ENCODE data around the gene SNTA1.
"Not testable (repeated sequence)": the region's sequence is repeated elsewhere in the genome, so short reads cannot be mapped to it uniquely, and the experiment has no call there.

Gene SNTA1

DNA sequence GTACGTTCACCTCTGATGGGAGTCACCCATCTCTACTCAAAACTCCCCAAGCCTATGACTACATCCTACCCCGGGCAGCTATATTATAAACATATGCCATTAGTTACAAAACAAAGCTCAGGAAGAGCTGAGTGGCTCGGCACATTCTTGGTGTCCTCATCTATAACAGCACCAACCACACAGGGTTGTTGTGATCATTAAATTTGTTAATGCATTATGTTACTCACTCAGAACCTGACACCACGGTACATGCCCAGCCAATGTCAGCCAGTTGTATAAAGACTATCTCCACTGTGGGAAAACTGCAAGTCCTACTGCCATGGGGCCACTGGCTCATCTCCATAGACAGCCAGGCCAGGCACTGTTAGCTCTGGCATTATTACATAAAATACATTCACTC lies 50.0 kb downstream of the SNTA1 start:
- no peak for DNase-seq (ENCODE audit: low spot score)

DNA sequence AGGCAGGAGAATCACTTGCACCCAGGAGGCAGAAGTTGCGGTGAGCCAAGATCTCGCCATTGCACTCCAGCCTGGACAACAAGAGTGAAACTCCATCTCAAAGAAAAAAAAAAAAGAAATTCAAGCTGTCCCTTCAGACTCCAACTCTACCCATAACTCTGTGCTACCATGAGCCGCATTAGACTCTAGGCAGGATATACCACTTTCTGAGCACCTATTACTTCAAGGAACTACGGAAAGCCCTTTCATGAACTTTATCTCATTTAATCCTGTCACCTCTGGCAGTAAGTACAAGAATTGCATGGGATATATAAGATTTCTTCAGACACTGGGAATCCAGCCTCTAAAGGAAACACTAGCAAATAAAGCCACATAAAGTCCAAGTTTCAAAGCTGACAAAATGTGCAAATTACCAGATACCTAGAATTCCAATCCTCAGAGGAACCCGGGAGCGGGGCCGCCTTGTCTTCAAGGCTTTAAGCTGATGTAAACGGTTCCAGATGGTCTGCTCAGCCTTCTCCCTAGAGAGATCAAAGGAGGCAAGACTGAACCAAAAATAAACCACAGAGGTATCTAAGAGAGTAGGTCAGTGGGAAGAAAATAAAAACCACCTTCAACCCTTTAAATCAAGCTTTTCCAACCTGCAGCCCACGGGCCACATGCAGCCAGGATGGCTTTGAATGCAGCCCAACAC lies 51.7 kb downstream of the SNTA1 start:
- DNase-seq (ENCODE audit: low spot score) = peak; percentile 61

DNA sequence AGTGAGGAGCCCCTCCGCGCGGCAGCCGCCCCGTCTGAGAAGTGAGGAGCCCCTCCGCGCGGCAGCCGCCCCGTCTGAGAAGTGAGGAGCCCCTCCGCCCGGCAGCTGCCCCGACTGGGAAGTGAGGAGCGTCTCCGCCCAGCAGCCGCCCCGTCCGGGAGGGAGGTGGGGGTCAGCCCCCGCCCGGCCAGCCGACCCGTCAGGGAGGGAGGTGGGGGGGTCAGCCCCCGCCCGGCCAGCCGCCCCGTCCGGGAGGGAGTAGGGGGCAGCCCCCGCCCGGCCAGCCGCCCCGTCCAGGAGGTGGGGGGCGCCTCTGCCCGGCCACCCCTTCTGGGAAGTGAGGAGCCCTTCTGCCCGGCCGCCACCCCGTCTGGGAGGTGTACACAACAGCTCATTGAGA lies 54.2 kb downstream of the SNTA1 start:
- DNase-seq (ENCODE audit: low spot score) = not testable (repeated sequence)

- DNase-seq (ENCODE audit: low spot score) = no peak
These were observed 55.3 kb downstream of the SNTA1 start for GRCh38 chr20:33388268-33388667.

DNA sequence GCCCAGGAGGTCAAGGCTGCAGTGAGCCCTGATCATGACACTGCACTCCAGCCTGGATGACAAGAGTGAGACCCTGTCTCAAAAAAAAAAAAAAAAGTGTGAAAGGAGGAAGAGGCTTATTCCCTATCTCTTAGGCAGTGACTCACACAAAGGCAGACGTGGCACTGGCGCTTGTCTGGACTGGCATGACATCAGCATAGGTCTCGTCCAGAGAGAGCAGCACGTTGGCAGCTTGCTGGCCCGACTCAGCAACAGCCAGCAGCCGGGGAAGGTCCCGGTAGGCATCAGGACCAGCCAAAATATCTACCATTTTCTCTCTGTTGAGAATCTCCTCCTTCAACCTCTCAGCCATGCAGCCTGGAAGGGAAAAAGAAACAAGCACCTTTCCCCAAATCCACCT lies 56.4 kb downstream of the SNTA1 start:
- DNase-seq (ENCODE audit: low spot score) = no peak

DNA sequence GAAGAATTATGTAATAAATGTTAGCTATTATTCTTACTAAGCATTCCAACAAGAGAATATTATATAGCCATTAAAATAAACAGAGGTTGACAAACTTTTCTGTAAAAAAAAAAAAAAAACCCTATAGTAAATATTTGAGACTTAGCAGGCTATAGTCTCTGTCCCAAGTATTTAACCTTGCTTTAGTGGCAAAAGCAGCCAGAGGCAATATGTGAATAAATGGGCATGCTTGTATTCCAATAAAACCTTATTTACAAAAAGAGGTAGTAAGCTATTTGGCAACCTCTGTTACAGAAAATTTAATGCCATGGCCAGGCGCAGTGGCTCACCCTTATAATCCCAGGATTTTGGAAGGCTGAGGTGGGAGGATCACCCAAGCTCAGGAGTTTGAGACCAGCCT lies 56.9 kb downstream of the SNTA1 start:
- no peak for DNase-seq (ENCODE audit: low spot score)

DNA sequence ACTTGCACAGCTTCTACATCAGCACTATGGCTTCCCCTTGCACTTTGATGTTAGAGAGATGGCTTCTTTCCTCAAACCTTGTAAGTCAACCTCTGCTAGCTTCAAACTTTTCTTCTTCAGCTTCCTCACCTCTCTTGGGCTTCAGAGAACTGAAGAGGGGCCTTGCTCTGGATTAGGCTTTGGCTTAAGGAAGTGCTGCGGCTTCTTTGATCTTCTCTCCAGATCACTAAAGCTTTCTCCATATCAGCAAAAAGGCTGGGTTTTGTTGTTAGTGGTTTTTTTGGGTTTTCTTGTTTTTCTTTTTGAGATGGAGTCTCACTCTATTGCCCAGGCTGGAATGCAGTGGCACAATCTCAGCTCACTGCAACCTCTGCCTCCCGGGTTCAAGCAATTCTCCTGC lies 66.2 kb downstream of the SNTA1 start:
- DNase-seq (ENCODE audit: low spot score) = no peak

DNA sequence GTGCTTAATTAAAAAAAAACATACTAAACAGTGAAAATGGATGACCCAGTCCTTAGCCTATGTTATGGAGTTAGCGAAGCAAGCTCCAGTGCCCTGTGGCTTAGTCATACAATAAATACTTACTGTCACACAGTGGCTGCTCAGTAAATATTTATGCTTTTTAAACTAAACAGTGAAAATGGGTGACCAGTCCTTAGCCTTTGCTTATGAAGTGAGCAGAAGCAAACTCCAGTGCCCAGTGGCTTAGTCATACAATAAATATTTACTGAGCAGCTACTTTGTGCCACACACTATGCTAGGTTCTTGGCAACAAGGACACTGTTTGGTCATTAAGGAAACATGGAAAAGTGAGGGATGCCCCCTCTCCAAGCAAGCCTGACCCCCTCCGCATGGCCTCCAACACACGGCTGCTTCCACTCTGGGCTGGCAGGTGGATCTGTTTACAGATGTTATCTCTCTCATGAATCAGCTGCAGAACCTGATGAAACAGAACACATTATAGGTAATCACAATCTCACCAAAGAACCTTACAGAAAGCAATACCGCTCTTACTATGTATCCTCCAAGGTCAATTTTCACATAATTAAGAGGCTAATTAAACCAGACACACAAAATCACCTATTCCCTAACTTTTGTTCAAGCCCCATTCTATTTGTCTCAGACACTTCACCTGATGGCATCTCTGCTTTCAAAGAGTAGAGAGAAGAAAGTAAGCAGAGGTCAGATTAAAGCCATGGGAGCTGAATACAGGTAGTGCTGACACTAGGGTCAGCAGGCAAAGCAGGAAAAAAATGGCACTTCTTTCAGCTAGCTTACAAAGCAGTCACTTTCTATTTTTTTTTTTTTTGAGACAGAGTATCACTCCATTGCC lies 69.6 kb downstream of the SNTA1 start:
- DNase-seq (ENCODE audit: low spot score) = peak; percentile 87

GRCh38 chr20:33372993-33373441 lies 70.5 kb downstream of the SNTA1 start:
- no peak for DNase-seq (ENCODE audit: low spot score)

DNA sequence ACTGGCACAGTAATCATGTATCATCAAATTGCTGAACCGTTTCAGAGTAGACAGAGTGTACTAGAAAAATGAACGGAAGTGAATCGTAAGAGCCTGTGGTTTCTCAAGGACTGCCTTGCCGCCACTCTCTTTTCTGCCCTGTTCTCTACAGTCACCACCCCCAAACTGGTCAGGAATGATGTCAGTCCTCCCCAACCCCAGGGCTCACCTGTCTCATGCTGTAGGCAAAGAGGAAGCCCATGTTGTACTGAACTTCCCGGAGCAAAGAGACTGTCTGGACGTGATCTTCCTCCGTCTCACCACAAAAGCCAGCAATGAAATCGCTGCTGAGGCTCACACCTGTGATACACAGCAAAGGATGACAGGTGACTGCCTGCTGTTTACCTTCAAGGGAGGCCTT lies 73.3 kb downstream of the SNTA1 start:
- no peak for DNase-seq (ENCODE audit: low spot score)

- DNase-seq (ENCODE audit: low spot score) = no peak
These were observed 80.7 kb downstream of the SNTA1 start for GRCh38 chr20:33362898-33363297.

DNA sequence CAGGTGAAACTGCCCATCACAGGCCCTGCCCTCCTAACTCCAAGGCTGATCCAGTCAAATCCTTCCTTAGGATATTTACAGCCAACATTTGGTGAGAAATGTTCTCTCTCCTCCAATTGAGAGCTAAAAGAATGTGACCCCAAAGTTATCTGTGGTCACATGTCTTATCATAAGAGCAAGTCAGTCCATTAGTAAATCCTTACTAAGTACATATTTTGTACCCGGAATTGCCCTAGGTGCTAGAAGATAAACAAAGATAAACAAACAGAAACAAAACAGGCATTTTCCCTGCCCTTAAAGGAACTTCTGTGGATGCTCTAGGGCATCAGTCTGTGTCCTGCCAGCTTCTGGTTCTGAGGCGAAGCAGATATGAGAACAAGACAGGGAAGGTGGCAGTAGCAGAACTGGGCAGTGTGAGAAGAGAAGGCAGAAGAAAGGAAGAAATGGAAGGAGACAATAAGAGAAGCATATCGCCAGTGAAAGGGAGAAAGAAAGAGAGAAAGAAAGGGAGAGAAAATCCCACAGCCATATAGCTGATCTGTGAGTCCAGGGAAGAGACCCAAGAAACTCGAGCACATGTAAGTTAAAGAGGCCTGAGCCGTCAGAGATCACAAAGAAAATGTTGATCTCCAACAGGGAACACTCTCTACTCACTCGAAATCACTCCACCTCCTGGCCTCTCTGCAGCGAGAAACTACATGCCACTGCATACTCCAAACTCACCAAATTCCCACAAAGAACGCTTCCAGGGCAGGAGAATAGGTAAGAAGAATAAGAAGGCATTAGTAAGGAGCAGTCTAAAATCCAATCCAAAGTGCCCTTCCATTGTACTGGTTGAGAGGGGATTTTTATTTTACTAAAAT lies 83.9 kb downstream of the SNTA1 start:
- no peak for DNase-seq (ENCODE audit: low spot score)

Measured in AG08396 (cell line).